BJ (cell line): Measurements from ENCODE around the gene MAP3K1. TPM values are rescaled to one million over a fixed set of nuclear protein-coding genes. Genes with fewer than 3 reads are reported as not detected.

Source experiments
- CTCF ChIA-PET: fragments of 350-600 bp; formaldehyde crosslinking; extraction: SDS; loops from one replicate; lab custom pipeline; 2021; ENCODE audit warnings: antibody characterized with exemption, inconsistent platforms; lab: Yijun Ruan, JAX
- POLR2A ChIA-PET: fragments of 300-600 bp; sonication (Branson Sonifier 250); formaldehyde crosslinking; extraction: SDS; loops from one replicate; lab custom pipeline; 2021; ENCODE audit warnings: antibody characterized with exemption; lab: Charles Lee
- DNase-seq: peaks from one replicate; pipeline ENCODE4 v3.0.0-alpha.2; 2011; ENCODE audit warnings: low read depth
- H3K27me3 ChIP-seq: 2 replicates; pipeline ENCODE4 v1.6.0; 2011; ENCODE audit warnings: low read length; ENCODE audit not compliant: control insufficient read depth, insufficient read depth
- H3K36me3 ChIP-seq: 2 replicates; pipeline ENCODE4 v1.5.1; 2011; ENCODE audit warnings: low read length; ENCODE audit not compliant: control insufficient read depth, insufficient read depth
- H3K4me3 ChIP-seq: 2 replicates; pipeline ENCODE4 v1.5.1; 2011; ENCODE audit warnings: low read depth, mild to moderate bottlenecking, control low read depth, low read length
- polyA plus RNA-seq: library from polyadenylated mRNA; depleted of rRNA; stranded (reverse); fragments of >200 nt; gene quantifications from 2 replicates; pipeline ENCODE4 v1.2.3, GENCODE V29; 2011
- TF ChIP-seq, protein P1 (sequence below): IDR thresholded peaks from 2 replicates; pipeline ENCODE4 v1.5.1; 2011; ENCODE audit warnings: low read depth, mild to moderate bottlenecking, control low read depth, inconsistent platforms, low read length, moderate library complexity; ENCODE audit not compliant: insufficient read depth

The MAP3K1 gene
- polyA plus RNA-seq, 1 experiment = 4.3 TPM

DNA sequence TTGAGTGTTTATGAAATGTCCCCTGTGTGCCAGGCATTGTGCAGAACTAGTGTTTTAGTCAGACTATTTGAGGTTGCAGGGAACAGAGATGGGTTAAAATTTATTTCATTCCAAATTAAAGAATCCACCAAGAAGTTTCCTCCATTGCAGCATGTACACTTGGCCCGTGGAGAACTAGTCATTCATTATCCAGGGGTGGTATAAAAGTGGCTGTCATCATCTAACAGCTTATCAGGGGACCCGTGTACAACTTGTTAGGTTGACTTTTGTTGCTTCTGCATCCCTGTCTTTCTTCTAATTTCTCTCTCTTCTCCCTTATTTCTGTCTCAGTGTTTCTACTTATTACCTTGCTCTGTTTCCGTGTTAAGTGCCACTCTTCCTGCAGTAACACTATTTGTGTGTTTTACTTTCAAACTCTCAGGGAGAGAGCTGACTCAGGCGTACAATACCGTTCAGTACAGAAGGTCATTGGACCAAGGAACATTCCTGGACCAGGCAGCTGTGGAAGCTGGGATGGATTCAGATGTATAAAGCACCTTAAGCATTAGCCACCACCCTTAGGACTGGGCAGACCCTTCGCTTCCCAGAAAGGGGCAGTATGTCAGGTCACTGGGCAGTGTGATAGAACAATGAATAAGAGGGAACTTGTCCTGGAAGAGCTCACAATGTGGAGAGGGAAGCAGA, 36.1 kb downstream of the MAP3K1 start:
- Histone ChIP-seq H3K4me3 (no peak overlapping the region), H3K36me3 (no peaks in the 10 kb centered on the region), H3K27me3 (no peaks in the 10 kb centered on the region)
- ChIA-PET CTCF (interaction anchor here (0.7 to 1.6 kb wide), 5 partner anchors 12 to 650 kb away, joined by 3 to 4 read pairs (median 3); no protein-coding TSS in a partner anchor), POLR2A (no interaction called here)
- DNase-seq = no peak
- TF ChIP-seq, protein P1, sequence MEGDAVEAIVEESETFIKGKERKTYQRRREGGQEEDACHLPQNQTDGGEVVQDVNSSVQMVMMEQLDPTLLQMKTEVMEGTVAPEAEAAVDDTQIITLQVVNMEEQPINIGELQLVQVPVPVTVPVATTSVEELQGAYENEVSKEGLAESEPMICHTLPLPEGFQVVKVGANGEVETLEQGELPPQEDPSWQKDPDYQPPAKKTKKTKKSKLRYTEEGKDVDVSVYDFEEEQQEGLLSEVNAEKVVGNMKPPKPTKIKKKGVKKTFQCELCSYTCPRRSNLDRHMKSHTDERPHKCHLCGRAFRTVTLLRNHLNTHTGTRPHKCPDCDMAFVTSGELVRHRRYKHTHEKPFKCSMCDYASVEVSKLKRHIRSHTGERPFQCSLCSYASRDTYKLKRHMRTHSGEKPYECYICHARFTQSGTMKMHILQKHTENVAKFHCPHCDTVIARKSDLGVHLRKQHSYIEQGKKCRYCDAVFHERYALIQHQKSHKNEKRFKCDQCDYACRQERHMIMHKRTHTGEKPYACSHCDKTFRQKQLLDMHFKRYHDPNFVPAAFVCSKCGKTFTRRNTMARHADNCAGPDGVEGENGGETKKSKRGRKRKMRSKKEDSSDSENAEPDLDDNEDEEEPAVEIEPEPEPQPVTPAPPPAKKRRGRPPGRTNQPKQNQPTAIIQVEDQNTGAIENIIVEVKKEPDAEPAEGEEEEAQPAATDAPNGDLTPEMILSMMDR = no peak

GRCh38 chr5:56852228-56853000, 37.1 kb downstream of the MAP3K1 start:
- CTCF ChIA-PET = interaction anchor here (1.4 to 1.6 kb wide), 3 partner anchors 15 to 651 kb away, joined by 3 read pairs; no protein-coding TSS in a partner anchor
- DNase-seq = peak; percentile 9

GRCh38 chr5:56853698-56854097, 38.3 kb downstream of the MAP3K1 start:
- POLR2A ChIA-PET = no interaction called here
- H3K36me3 ChIP-seq = no peaks in the 10 kb centered on the region
- no peak for DNase-seq
- TF ChIP-seq, protein P1 = no peak
- H3K27me3 ChIP-seq = no peaks in the 10 kb centered on the region
- H3K4me3 ChIP-seq = no peak overlapping the region
- CTCF ChIA-PET = no interaction called here

More at GRCh38 chr5:56852228-56853000, 37.1 kb downstream of the MAP3K1 start:
- TF ChIP-seq, protein P1 = no peak
- POLR2A ChIA-PET = no interaction called here
- Histone ChIP-seq H3K4me3 (no peak overlapping the region), H3K27me3 (no peaks in the 10 kb centered on the region), H3K36me3 (no peaks in the 10 kb centered on the region)

- DNase-seq = no peak
- Histone ChIP-seq H3K27me3 (no peaks in the 10 kb centered on the region), H3K4me3 (no peak overlapping the region), H3K36me3 (no peaks in the 10 kb centered on the region)
- ChIA-PET CTCF (interaction anchor here (1.9 to 2.5 kb wide), 2 partner anchors 16 to 585 kb away, joined by 5 to 9 read pairs; no protein-coding TSS in a partner anchor), POLR2A (no interaction called here)
- TF ChIP-seq, protein P1 = no peak
Observed at GRCh38 chr5:56854920-56855319, 39.6 kb downstream of the MAP3K1 start.
